Lower leg skin (tissue), 4 donors: ENCODE data around the gene C9orf78. TPM values are rescaled to one million over a fixed set of nuclear protein-coding genes. Genes with fewer than 3 reads are reported as not detected.

Experiments
- DNase-seq, 2 donors: peaks; one replicate each; pipeline ENCODE4 v3.0.0-alpha.2; 2019; ENCODE audit warnings: low spot score in 2 of 2
- H3K4me3 ChIP-seq: fragments of 200-600 bp; sonication (generic); 2 replicates; pipeline ENCODE4 v1.5.1; 2017; ENCODE audit warnings: mild to moderate bottlenecking, low read depth; ENCODE audit not compliant: poor library complexity, severe bottlenecking
- CTCF ChIP-seq, 3 donors: fragments of 450-650 bp; IDR thresholded peaks; one replicate each; pipeline ENCODE4 v1.5.1; 2016; ENCODE audit warnings: antibody characterized with exemption in 3 of 3, mild to moderate bottlenecking in 3 of 3, moderate library complexity in 2 of 3
- POLR2A ChIP-seq, 2 donors: fragments of 450-650 bp; IDR thresholded peaks; one replicate each; pipeline ENCODE4 v1.6.1; 2016 to 2017; ENCODE audit warnings: antibody characterized with exemption in 2 of 2, mild to moderate bottlenecking in 1 of 2, moderate library complexity in 1 of 2
- WGBS, 2 donors: methylation state at CpG; one replicate each; pipeline ENCODE4 v1.1.5; 2018; 5-methylcytosine and 5-hydroxymethylcytosine counted together
- intact Hi-C: fragments of 100-400 bp; cut with DNase I; formaldehyde crosslinking; loops from one replicate; pipeline ENCODE4 v1.15.0; 2023; ENCODE audit warnings: low total_unique reads
- microRNA-seq, 2 donors: library from miRNA; unstranded; fragments of <30 nt; microRNA quantifications; one replicate each; pipeline ENCODE4, GENCODE V29; 2016; ENCODE audit warnings: borderline replicate concordance in 2 of 2, borderline number of aligned reads in 1 of 2
- total RNA-seq, 4 donors: library from RNA; depleted of rRNA; stranded (reverse); fragments of >200 nt; gene quantifications; one replicate each; pipeline ENCODE4 v1.1.0, GENCODE V29; 2016

C9orf78 gene
- total RNA-seq, 4 donors from 2014 or later, result 56.3 to 105 (median 61.3) TPM

- intact Hi-C loops, result loop anchor here (5.0 to 10.0 kb wide), 2 partner anchors 140 to 643 kb away; no protein-coding TSS in a partner anchor
- WGBS, 2 donors, result 47 to 60% methylated on average over 11 of the region's 11 CpGs
- TF ChIP-seq POLR2A (IDR thresholded peaks at IDR 0.05), result no peak
- TF ChIP-seq CTCF (IDR thresholded peaks at IDR 0.05), result no peak
- no peak overlapping the region for H3K4me3 ChIP-seq
- DNase-seq, result no peak
Observed at GRCh38 chr9:129777769-129778130, 57.3 kb downstream of the C9orf78 start.

Small RNA genes lying within 50 kb of the gene (microRNA-seq; reads per million reads assigned to microRNA genes)
- gene MIR6855, result 0.57 to 1.4 reads per million in 2 donors

Other genes with a start within 250 kb of the C9orf78 start
- not detected for gene C9orf50, start 214.2 kb downstream of the C9orf78 start, total RNA-seq
- gene NTMT1, start 209.1 kb downstream of the C9orf78 start, total RNA-seq, result 10 to 100 TPM; 19.7 to 31.0 (median 25.7) TPM
- 10 to 100 TPM; 33.0 to 46.9 (median 40.1) TPM for gene ASB6, start 193.1 kb downstream of the C9orf78 start, total RNA-seq
- gene PRRX2, start 169.6 kb downstream of the C9orf78 start, total RNA-seq, result 10 to 100 TPM; 10.7 to 24.1 (median 16.6) TPM
- gene PTGES, start 82.2 kb downstream of the C9orf78 start, total RNA-seq, result 10 to 100 TPM; 14.4 to 28.7 (median 23.2) TPM
- 10 to 100 TPM; 17.0 to 31.0 (median 22.7) TPM for gene TOR1B, start 32.1 kb downstream of the C9orf78 start, total RNA-seq
- 10 to 100 TPM; 26.3 to 44.7 (median 37.7) TPM for gene TOR1A, start 11.1 kb downstream of the C9orf78 start, total RNA-seq
- 10 to 100 TPM; 20.7 to 39.7 (median 36.1) TPM for gene USP20, start 183 bp upstream of the C9orf78 start, total RNA-seq
- gene FNBP1, start 207.9 kb upstream of the C9orf78 start, total RNA-seq, result 10 to 100 TPM; 29.7 to 62.3 (median 40.0) TPM
- 10 to 100 TPM; 28.1 to 34.5 (median 32.9) TPM for gene GPR107, start 218.6 kb upstream of the C9orf78 start, total RNA-seq